ENCODE measurements around the gene LMO1.

DNA sequence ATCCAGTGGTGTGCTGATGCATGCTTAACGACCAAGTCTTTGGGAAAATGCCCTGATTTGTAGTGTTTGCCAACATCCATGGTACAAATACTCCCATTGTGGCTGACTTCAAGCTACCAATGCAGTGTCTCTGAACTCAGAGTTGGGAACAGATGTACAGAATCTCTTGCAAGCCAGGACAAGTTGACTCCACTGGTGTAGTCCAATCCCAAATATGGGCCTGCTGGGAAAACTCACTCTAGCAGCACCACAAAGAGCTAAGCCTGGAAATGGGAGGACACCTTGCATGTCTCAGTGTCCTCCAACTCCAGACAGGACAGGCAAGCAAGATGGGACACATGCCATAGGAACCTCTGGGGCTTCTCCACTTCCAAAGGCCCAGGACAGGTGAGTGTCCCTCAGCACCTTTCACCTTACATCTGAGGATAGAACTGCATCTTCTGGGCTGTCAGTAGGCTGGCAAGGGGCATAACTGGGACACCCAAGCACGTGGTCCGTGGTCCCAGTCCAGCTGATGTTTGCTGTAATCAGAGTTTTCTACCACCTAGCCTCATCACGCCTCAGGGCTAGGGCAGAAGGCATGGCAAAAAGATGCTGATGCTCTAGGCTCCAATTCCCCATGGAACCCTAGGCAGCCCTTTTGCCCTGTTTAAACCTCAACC lies 6.5 kb downstream of the LMO1 start:
- TF ChIP-seq ZFX (CRISPR knock-in tag; IDR thresholded peaks at IDR 0.05): no peak
- no peak for TF ChIP-seq MEIS2 (IDR thresholded peaks at IDR 0.05; ENCODE audit: partially characterized antibody)
- TF ChIP-seq, protein P1, sequence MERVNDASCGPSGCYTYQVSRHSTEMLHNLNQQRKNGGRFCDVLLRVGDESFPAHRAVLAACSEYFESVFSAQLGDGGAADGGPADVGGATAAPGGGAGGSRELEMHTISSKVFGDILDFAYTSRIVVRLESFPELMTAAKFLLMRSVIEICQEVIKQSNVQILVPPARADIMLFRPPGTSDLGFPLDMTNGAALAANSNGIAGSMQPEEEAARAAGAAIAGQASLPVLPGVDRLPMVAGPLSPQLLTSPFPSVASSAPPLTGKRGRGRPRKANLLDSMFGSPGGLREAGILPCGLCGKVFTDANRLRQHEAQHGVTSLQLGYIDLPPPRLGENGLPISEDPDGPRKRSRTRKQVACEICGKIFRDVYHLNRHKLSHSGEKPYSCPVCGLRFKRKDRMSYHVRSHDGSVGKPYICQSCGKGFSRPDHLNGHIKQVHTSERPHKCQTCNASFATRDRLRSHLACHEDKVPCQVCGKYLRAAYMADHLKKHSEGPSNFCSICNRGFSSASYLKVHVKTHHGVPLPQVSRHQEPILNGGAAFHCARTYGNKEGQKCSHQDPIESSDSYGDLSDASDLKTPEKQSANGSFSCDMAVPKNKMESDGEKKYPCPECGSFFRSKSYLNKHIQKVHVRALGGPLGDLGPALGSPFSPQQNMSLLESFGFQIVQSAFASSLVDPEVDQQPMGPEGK (CRISPR knock-in tag; IDR thresholded peaks at IDR 0.05; ENCODE audit: borderline replicate concordance): no peak
- no peak for TF ChIP-seq ZKSCAN1 (IDR thresholded peaks at IDR 0.05; ENCODE audit: low read depth, low read length)
- no peak for TF ChIP-seq SP2 (IDR thresholded peaks at IDR 0.05; ENCODE audit: extremely low read depth, low read depth, low read length, poor library complexity, severe bottlenecking)
- no peak for TF ChIP-seq EGR1 (conservative IDR thresholded peaks at IDR 0.05)
- no peak for TF ChIP-seq SRSF1 (IDR thresholded peaks at IDR 0.05; ENCODE audit: low read depth, low read length)
- TF ChIP-seq SOX6 (IDR thresholded peaks at IDR 0.05): no peak
- TF ChIP-seq BDP1 (IDR thresholded peaks at IDR 0.05; ENCODE audit: insufficient read depth, insufficient read length): no peak
- TF ChIP-seq ATF1 (CRISPR knock-in tag; IDR thresholded peaks at IDR 0.05): no peak
- no peak for TF ChIP-seq ATF1 (tag; IDR thresholded peaks at IDR 0.05)
- no peak for TF ChIP-seq RBM39 (optimal IDR thresholded peaks at IDR 0.05; ENCODE audit: low read depth, low read length)
